Ectodermal cell (in vitro differentiated cells): Measurements from ENCODE around the gene RUFY4. TPM values are rescaled to one million over a fixed set of nuclear protein-coding genes. Genes with fewer than 3 reads are reported as not detected.
"Not testable (repeated sequence)": the region's sequence is repeated elsewhere in the genome, so short reads cannot be mapped to it uniquely, and the experiment has no call there.

Experiments
- H3K27ac ChIP-seq: 2 replicates; pipeline ENCODE4 v1.7.0; 2013; ENCODE audit warnings: mild to moderate bottlenecking, low read depth, low read length; ENCODE audit not compliant: insufficient read depth, poor library complexity, severe bottlenecking
- H3K27me3 ChIP-seq: 2 replicates; pipeline ENCODE4 v1.7.0; 2013; ENCODE audit warnings: mild to moderate bottlenecking, low read length; ENCODE audit not compliant: insufficient read depth, control insufficient read depth, poor library complexity, severe bottlenecking
- H3K36me3 ChIP-seq: one replicate; pipeline ENCODE4 v1.7.0; 2013; ENCODE audit warnings: low read length; ENCODE audit not compliant: control insufficient read depth, insufficient read depth
- H3K4me1 ChIP-seq: one replicate; pipeline ENCODE4 v1.7.0; 2013; ENCODE audit warnings: low read length; ENCODE audit not compliant: control insufficient read depth, insufficient read depth
- H3K4me3 ChIP-seq: 2 replicates; pipeline ENCODE4 v1.7.0; 2013; ENCODE audit warnings: low read depth, low read length, control low read depth; ENCODE audit not compliant: insufficient read depth
- H3K9me3 ChIP-seq: 2 replicates; pipeline ENCODE4 v1.7.0; 2013; ENCODE audit warnings: mild to moderate bottlenecking, low read length, moderate library complexity; ENCODE audit not compliant: control insufficient read depth
- WGBS, 2 experiments: methylation state at CpG; one replicate each; pipeline ENCODE4 v1.1.7; 2013; ENCODE audit warnings: missing lambda C conversion rate in 2 of 2; 5-methylcytosine and 5-hydroxymethylcytosine counted together
- polyA plus RNA-seq, 4 experiments: library from polyadenylated mRNA; stranded (reverse); fragments of 50-300 nt; gene quantifications; one replicate each; pipeline ENCODE4 v1.2.3, GENCODE V29; 2013

The RUFY4 gene, protein sequence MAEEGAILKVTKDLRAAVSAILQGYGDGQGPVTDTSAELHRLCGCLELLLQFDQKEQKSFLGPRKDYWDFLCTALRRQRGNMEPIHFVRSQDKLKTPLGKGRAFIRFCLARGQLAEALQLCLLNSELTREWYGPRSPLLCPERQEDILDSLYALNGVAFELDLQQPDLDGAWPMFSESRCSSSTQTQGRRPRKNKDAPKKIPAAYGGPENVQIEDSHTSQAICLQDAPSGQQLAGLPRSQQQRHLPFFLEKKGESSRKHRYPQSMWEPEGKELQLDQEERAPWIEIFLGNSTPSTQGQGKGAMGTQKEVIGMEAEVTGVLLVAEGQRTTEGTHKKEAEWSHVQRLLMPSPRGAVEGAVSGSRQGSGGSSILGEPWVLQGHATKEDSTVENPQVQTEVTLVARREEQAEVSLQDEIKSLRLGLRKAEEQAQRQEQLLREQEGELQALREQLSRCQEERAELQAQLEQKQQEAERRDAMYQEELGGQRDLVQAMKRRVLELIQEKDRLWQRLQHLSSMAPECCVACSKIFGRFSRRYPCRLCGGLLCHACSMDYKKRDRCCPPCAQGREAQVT
- polyA plus RNA-seq (2013, experiment 1 of 4), result not detected
- not detected for polyA plus RNA-seq (2013, experiment 2 of 4)
- not detected for polyA plus RNA-seq (2013, experiment 3 of 4)
- 0.12 TPM for polyA plus RNA-seq (2013, experiment 4 of 4)

- H3K27me3 ChIP-seq, H3K4me3 ChIP-seq, H3K4me1 ChIP-seq, H3K9me3 ChIP-seq, H3K36me3 ChIP-seq, H3K27ac ChIP-seq: not testable (repeated sequence)
- WGBS, 2 experiments, result 15 to 18% methylated on average over 14 to 15 of the region's 15 CpGs
Observed at GRCh38 chr2:218068721-218069334, at the start of gene RUFY4. Gene RUFY4 (plus strand): TSS chr2:218069253. CDS start chr2:218070606, 1,353 bp downstream.

DNA sequence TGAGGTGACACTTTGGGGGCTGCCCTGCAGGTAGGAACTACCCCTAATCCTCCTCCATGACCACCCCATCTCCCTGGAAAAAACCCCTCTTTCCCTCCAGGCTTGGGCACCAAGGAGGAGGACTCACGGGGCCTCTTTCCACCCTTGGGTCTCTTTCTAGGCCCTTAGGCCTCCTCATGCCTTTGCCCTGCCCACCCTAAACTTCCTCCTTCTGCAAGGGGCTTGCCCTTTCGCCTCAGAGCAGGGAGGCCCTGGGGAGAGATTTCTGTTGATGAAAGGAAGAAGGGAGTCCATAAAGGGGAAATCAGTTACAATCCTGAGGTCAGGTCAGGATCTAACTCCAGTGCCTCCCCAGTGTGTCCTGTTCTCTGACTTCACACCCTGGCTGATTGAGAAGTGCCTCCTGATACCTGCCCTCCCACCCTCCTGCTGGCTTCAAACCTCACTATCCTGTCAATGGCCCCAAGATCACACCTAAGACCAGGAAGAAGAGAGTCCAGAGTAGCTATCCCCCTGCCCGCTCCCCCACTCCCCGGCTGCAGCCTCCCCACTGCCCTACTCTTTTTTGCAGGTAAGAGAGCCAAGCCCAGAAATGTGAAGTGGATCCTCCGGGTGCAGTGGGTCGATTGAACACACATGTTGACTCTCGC is 49.5 kb upstream of the RUFY4 start:
- Histone ChIP-seq H3K36me3 (no peaks in the 10 kb centered on the region), H3K4me3 (no peak overlapping the region), H3K4me1 (peaks cover 43% of the 10 kb centered on the region), H3K27ac (no peak overlapping the region), H3K27me3 (no peaks in the 10 kb centered on the region), H3K9me3 (no peaks in the 10 kb centered on the region)
- WGBS, 2 experiments, result 82 to 87% methylated on average over 7 of the region's 7 CpGs

DNA sequence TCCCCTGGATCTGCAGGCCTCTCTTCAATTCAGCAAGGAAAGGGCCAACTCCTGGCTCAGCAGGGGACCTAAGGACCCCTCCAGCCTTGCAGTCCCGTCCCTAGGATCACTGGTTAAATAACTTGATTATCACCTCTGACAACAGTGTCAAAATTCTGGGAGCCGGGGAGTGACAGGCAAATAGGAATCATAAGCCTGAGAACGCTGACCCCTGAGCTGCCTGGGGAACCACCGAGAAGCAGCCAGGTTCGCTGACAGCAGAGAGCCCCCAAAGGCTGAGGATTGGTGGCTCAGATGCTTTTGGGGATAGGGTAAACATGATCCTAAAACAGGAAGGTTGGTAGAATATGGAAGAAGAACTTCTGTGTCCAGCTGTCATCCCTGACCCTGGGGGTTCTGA is 48.8 kb upstream of the RUFY4 start:
- Histone ChIP-seq H3K27ac (no peak overlapping the region), H3K4me3 (no peak overlapping the region), H3K27me3 (no peaks in the 10 kb centered on the region), H3K9me3 (no peaks in the 10 kb centered on the region), H3K4me1 (peaks cover 41% of the 10 kb centered on the region), H3K36me3 (no peaks in the 10 kb centered on the region)
- 75 to 84% methylated on average over 5 of the region's 5 CpGs for WGBS, 2 experiments

GRCh38 chr2:218020966-218021535 is 48.0 kb upstream of the RUFY4 start:
- Histone ChIP-seq H3K4me3 (no peak overlapping the region), H3K36me3 (no peaks in the 10 kb centered on the region), H3K27ac (no peak overlapping the region), H3K4me1 (peaks cover 39% of the 10 kb centered on the region), H3K27me3 (no peaks in the 10 kb centered on the region), H3K9me3 (no peaks in the 10 kb centered on the region)
- WGBS, 2 experiments, result 87 to 94% methylated on average over 6 of the region's 6 CpGs

GRCh38 chr2:218021536-218022071 is 47.4 kb upstream of the RUFY4 start:
- 82 to 88% methylated on average over 12 of the region's 12 CpGs for WGBS, 2 experiments
- no peaks in the 10 kb centered on the region for H3K36me3 ChIP-seq
- H3K4me3 ChIP-seq, result no peak overlapping the region
- H3K4me1 ChIP-seq, result peaks cover 34% of the 10 kb centered on the region
- H3K9me3 ChIP-seq, result no peaks in the 10 kb centered on the region
- no peak overlapping the region for H3K27ac ChIP-seq
- no peaks in the 10 kb centered on the region for H3K27me3 ChIP-seq

- no peaks in the 10 kb centered on the region for H3K27me3 ChIP-seq
- 69 to 76% methylated on average over 10 of the region's 10 CpGs for WGBS, 2 experiments
- H3K4me3 ChIP-seq, result no peak overlapping the region
- H3K27ac ChIP-seq, result no peak overlapping the region
- no peaks in the 10 kb centered on the region for H3K36me3 ChIP-seq
- peaks cover 34% of the 10 kb centered on the region for H3K4me1 ChIP-seq
- no peaks in the 10 kb centered on the region for H3K9me3 ChIP-seq
Observed at GRCh38 chr2:218022131-218022850, 46.8 kb upstream of the RUFY4 start.

- no peak overlapping the region for H3K27ac ChIP-seq
- H3K36me3 ChIP-seq, result no peaks in the 10 kb centered on the region
- H3K4me3 ChIP-seq, result no peak overlapping the region
- H3K27me3 ChIP-seq, result no peaks in the 10 kb centered on the region
- no peaks in the 10 kb centered on the region for H3K9me3 ChIP-seq
- peaks cover 34% of the 10 kb centered on the region for H3K4me1 ChIP-seq
- 90 to 91% methylated on average over 7 of the region's 7 CpGs for WGBS, 2 experiments
Observed at GRCh38 chr2:218022851-218023530, 46.1 kb upstream of the RUFY4 start.

- no peak overlapping the region for H3K4me3 ChIP-seq
- no peaks in the 10 kb centered on the region for H3K27me3 ChIP-seq
- no peak overlapping the region for H3K27ac ChIP-seq
- H3K4me1 ChIP-seq, result peaks cover 34% of the 10 kb centered on the region
- WGBS, 2 experiments, result 84 to 88% methylated on average over 3 of the region's 3 CpGs
- no peaks in the 10 kb centered on the region for H3K36me3 ChIP-seq
- H3K9me3 ChIP-seq, result no peaks in the 10 kb centered on the region
Observed at GRCh38 chr2:218023636-218024035, 45.4 kb upstream of the RUFY4 start.

- no peak overlapping the region for H3K27ac ChIP-seq
- H3K4me3 ChIP-seq, result no peak overlapping the region
- no peaks in the 10 kb centered on the region for H3K27me3 ChIP-seq
- peaks cover 34% of the 10 kb centered on the region for H3K4me1 ChIP-seq
- 81 to 85% methylated on average over 2 of the region's 2 CpGs for WGBS, 2 experiments
- H3K36me3 ChIP-seq, result no peaks in the 10 kb centered on the region
- no peaks in the 10 kb centered on the region for H3K9me3 ChIP-seq
Observed at GRCh38 chr2:218024336-218024735, 44.7 kb upstream of the RUFY4 start.
